ENCODE measurements around the gene NUDT21. TPM values are rescaled to one million over a fixed set of nuclear protein-coding genes. Genes with fewer than 3 reads are reported as not detected.
A peak's percentile ranks its signal among the peaks of the same experiment; 100 is the strongest.

NUDT21 gene
- total RNA-seq, 1 donor from 2014 or later, result 141 TPM

DNA sequence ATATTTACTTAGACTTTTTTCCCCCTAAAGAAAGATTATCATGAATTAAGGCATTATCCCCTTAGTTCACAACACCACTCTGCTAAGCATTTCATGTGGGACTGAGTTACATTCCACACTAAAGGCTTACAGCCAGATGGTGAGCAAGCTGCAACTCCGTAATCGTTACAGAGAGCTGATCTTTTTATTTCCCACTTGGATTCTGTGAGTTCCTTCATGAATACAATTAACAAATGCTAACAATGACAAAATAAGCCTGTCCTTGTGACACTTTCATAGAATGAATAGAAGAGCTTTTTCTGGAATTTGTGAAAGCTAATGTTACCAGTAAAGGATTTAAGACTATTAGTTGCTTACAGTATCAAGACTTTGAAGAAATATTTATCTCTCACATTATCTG lies 9.0 kb upstream of the NUDT21 start:
- Mint-ChIP-seq H3K9me3 (no peaks in the 10 kb centered on the region), H3K27ac (no peak overlapping the region), H3K27me3 (ENCODE audit: low read depth) (no peaks in the 10 kb centered on the region), H3K4me3 (no peak overlapping the region), H3K36me3 (peaks cover 56% of the 10 kb centered on the region), H3K4me1 (no peaks in the 10 kb centered on the region)
- DNase-seq (ENCODE audit: low spot score in 2 of 2, unreplicated experiment in 2 of 2), result no peak
- TF ChIP-seq CTCF (IDR thresholded peaks at IDR 0.05; ENCODE audit: unreplicated experiment), result no peak

GRCh38 chr16:56457927-56458470 lies 6.9 kb upstream of the NUDT21 start:
- DNase-seq (ENCODE audit: low spot score in 2 of 2, unreplicated experiment in 2 of 2), result no peak
- H3K9me3 Mint-ChIP-seq, result no peaks in the 10 kb centered on the region
- H3K27ac Mint-ChIP-seq, result no peak overlapping the region
- TF ChIP-seq CTCF (IDR thresholded peaks at IDR 0.05; ENCODE audit: unreplicated experiment), result no peak
- H3K36me3 Mint-ChIP-seq, result peaks cover 55% of the 10 kb centered on the region
- H3K4me1 Mint-ChIP-seq, result no peaks in the 10 kb centered on the region
- no peak overlapping the region for H3K4me3 Mint-ChIP-seq
- H3K27me3 Mint-ChIP-seq (ENCODE audit: low read depth), result no peaks in the 10 kb centered on the region

GRCh38 chr16:56451753-56452689 lies 889 bp upstream of the NUDT21 start:
- Mint-ChIP-seq H3K4me3 (peak overlapping the region; percentile 94), H3K9me3 (no peaks in the 10 kb centered on the region), H3K4me1 (peaks cover 34% of the 10 kb centered on the region), H3K27me3 (ENCODE audit: low read depth) (no peaks in the 10 kb centered on the region), H3K27ac (peak overlapping the region; percentile 98), H3K36me3 (peaks cover 21% of the 10 kb centered on the region)
- DNase-seq (ENCODE audit: low spot score in 2 of 2, unreplicated experiment in 2 of 2), result peak in 1 of 2 experiments; percentile 37
- no peak for TF ChIP-seq CTCF (IDR thresholded peaks at IDR 0.05; ENCODE audit: unreplicated experiment)

DNA sequence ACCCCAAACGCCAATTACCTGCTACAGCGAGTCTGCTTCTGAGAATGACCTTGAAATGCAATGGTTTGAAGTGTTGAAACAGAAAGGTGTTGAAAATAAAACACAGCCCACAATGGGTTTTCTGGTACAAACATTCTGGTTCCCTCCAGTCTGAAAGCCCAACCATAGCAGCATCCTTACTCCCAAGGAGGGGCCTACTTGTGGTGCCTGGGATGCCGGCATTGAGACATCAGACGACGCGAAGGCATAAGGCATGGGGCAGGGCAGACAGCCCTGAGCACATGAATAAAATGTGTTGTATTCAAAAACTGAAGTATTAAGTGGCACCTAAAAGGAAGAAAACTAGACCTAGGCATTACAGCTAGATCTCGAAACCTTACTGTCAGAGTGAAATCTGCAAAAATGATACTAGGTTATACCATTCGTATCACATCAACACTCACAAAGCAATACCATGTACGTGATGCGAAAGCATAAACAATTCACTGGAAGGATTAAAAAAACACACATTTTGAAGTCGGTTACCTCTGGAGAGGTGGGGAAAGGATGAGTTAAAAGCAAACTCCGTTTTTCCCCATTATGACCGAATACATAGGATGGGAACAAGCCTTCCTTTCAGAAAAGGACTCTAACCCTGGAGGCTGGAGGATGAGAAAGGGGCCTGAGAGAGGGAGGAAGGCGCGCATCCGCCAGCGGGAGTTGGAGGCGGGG lies 702 bp downstream of the NUDT21 start:
- Mint-ChIP-seq H3K27ac (peak overlapping the region; percentile 98), H3K9me3 (no peaks in the 10 kb centered on the region), H3K4me3 (peak overlapping the region; percentile 94), H3K27me3 (ENCODE audit: low read depth) (no peaks in the 10 kb centered on the region), H3K4me1 (peaks cover 34% of the 10 kb centered on the region), H3K36me3 (peaks cover 14% of the 10 kb centered on the region)
- TF ChIP-seq CTCF (IDR thresholded peaks at IDR 0.05; ENCODE audit: unreplicated experiment), result no peak
- no peak for DNase-seq (ENCODE audit: low spot score in 2 of 2, unreplicated experiment in 2 of 2)

DNA sequence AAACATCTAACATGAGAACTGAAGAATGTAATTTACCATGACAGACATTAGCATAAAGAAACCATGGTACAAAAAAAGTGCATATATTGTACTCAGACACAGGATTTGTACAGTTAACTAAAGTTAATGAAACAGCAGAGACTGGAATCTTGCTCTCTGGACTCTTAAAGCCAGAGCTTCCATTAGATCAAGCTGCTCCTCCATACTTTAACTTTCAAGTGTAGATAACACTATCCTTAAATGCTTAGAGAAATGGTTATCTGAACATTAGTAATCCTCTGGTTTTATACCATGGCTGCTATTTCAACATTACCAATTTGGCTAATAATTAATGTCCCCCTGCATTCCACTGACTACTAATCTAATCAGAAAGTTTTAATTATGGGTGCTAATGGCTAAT lies 3.1 kb downstream of the NUDT21 start:
- H3K27ac Mint-ChIP-seq, result no peak overlapping the region
- peaks cover 11% of the 10 kb centered on the region for H3K36me3 Mint-ChIP-seq
- TF ChIP-seq CTCF (IDR thresholded peaks at IDR 0.05; ENCODE audit: unreplicated experiment), result no peak
- no peak overlapping the region for H3K4me3 Mint-ChIP-seq
- no peaks in the 10 kb centered on the region for H3K27me3 Mint-ChIP-seq (ENCODE audit: low read depth)
- no peak for DNase-seq (ENCODE audit: low spot score in 2 of 2, unreplicated experiment in 2 of 2)
- no peaks in the 10 kb centered on the region for H3K9me3 Mint-ChIP-seq
- H3K4me1 Mint-ChIP-seq, result peaks cover 34% of the 10 kb centered on the region

All from mesothelial cell of epicardium (in vitro differentiated cells).